T-helper 1 cell (primary cell): ENCODE data around the gene ATP23.

Experiments
- DNase-seq, 5 donors: peaks; one replicate each; pipeline ENCODE4 v3.0.0-alpha.2; 2012 to 2020
- total RNA-seq, 4 donors: gene quantifications; one replicate each; lab custom pipeline; 2026; lab: John Stamatoyannopoulos, UW

The ATP23 gene, protein sequence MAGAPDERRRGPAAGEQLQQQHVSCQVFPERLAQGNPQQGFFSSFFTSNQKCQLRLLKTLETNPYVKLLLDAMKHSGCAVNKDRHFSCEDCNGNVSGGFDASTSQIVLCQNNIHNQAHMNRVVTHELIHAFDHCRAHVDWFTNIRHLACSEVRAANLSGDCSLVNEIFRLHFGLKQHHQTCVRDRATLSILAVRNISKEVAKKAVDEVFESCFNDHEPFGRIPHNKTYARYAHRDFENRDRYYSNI
- total RNA-seq: 4.3 to 7.0 (median 5.4) reads per million in 4 donors

DNA sequence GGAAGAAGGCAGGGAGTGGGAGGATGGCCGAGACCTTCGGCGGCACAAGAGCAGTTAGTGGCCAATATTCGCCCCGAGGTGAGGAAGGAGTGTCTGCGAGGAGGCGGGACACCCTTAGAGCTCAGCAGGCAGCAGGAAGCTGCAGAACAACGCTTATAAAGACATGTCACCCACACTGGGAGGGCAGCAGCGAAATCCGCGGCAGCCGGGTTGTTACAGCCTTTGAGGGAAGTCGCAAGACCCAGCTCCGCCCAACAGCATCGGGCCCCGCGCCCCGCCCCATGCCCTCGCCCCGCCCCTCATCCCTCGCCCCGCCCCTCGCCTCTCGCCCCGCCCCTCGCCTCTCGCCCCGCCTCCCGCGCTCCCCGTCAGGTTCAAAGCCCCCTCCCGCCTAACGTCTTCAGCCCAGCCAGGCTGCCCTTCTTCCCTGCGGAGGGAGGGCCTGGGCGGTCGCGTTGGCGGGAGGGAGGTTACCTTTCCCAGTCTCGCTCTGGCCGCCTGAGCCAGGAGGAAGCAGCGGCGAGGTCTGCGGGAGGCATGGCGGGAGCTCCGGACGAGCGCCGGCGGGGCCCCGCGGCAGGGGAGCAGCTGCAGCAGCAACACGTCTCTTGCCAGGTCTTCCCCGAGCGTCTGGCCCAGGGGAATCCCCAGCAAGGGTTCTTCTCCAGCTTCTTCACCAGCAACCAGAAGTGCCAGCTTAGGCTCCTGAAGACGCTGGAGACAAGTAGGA lies at the start of gene ATP23:
Gene ATP23, plus strand, starts transcription at position 403 of the 730 bp plus-strand sequence. Its CDS starts 135 bp downstream, at position 538.
- peak; percentile 81 to 95 (median 88) for DNase-seq

DNA sequence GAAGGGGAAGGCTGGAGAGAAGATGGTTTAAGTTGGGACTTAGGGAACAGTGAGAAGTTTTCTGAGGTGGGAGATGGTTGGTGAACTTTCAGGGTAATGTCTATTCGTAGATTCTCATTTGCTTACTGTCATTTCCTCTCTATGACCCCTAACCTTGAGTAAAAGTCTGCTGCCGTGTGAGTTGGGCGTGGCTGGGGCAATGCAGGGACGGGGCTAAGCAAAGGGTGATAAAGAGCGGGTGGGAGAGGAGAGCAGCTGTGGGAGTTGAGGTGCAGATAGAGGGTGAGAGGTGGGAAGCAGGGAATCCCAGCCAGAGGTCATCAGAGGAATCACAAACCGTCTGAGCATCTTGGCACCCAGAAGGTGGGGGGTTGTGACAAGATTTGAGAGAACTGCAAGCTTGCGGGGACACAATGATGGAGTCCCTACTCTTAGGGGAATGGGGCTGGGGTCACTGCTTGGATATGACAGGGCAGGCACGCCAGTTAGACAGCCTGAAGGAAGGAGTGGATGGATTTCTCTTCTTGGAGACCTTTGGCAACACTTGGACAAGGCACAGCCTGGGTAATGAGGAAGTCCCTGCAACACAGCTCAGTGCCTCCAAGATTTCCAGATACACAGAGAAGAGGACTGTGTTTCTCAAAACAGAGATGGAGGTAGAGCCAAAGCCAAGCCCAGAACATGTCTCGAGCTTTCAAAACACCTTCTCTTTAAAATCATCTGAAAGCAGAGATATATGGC lies 49.0 kb upstream of the ATP23 start:
- no peak for DNase-seq

DNA sequence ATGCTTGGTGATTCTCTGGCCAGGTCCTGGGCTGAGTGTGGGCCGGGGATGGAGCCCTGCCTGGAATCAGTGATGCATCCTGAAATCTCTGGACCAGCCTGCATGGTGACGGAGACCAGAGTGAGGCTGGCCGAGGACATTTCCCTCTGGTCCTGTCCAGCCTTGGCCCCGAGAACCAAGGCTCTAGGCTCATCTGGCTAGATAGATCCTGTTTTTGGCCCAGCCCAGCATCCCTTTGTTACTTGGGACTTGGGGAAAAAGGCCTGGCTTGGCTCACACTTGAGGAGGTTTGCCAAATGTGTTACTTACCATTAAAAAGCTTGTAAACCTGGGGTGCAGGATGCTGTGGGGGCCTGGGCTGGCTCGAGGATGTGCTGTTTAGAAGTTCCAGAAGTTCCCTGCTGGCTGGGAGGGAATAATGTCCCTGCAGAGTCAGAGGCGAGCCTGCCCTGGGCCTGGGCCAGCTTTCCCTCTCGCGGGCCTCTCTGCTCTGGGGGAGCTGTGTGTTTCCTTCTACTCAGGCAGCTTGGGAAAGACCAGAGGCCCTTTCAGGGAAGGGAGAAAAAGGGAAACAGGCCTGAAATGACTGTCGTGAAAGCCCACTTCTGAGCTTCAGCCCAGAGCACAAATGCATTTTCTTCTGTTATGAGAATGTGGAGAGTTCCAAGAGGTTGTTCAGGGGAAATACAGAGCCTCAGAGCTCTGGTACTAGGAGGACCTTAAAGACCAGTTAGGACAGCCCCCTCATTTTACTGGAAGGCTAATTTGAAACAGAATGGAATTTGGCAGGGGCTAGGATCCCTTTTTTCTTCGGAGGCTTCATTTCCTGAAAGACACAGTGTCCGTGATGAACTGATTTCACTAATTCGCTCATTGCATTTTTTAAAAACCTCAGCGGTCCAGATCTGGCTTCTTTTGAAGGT lies 47.7 kb upstream of the ATP23 start:
- no peak for DNase-seq

DNA sequence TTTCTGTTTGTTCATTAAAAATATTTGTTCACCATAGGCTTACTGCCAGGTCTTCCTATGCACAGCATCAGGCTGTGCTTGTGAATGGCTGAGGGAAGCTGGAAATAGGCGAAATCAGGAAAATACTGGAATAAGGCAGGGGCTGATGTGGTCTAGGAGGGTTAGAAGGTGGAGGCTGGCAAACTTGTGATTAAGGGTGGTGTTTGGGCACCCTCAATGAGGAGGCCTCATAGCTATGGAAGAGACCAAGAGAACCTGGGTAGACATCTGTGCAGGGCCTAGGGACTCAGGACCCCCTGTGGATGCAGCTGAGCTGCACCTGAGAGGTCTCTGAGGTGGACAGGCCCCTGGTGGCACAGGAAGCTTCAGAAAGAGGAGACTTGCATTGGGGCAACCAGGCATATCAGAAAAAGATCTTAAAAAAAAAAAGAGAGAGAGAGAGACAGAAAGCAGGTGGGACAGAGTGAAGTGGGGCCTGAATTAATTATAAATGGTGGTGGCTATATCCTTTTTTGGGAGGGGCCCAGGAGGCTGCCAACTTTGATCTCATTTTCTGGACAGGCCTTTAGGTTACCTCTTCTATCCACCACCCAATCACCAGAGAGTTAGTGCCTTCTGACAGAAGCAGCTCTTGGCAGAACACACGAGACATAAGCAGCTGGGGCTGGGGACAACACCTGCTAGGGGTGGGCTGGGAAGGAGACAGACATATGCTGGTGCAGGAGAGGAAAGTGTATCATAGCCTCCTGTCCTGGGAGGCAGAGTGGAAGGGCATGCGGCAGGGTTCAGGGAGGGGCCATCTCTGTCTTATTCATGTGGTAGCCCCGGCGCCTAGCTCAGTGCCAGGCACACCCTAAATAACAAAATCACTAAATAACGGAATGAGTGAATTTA lies 46.7 kb upstream of the ATP23 start:
- DNase-seq: no peak

DNA sequence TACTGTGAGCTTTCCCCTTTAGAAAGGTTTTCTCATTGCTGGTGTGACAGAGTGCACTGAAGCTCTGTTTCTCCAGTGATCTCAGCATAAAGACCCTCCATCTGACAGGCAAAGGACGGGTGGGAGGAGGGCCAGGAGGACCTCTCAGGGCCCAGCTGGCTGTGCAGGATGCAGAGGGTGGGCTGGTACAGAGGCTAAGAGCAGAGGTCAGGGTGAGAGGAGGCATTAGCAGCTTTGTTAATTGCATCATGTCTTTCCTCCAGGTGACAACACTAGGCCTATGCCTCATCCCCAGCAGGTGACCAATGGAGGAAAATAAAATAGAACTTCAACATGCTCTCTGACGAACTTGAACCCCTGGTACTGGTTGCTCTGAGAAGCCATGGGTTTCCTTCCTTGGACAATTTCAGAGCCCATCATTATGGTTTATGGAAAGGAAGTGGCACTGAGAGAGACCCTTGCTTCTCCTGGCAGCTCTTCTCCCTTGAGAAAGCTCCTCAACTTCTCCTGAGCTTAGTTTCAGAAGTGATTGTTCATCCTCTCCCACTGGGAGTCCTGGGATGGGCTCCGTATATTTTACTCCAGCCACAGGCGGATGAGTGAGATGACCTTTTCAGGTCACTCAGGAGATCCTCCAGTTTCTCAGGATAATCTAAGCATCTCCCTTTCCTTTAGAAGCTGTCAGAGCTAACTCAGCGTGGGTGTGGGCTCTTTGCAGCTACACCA lies 45.8 kb upstream of the ATP23 start:
- DNase-seq: no peak

DNA sequence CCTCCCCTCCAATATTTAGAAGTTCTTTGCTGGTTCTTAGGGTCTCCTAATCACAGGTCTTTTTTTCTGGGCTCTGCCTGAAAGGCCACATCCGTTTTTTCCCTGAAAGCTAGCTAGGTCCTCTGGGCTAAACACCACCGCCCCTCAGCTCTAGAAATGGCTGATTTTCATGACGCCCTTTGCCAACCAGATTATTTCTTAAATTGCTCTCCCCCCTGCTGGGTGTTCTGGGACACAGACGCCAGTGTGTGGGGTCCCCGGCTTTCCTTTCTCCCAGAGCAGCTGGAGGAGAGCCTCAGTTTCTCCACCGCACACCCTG lies 45.3 kb upstream of the ATP23 start:
- no peak for DNase-seq

DNA sequence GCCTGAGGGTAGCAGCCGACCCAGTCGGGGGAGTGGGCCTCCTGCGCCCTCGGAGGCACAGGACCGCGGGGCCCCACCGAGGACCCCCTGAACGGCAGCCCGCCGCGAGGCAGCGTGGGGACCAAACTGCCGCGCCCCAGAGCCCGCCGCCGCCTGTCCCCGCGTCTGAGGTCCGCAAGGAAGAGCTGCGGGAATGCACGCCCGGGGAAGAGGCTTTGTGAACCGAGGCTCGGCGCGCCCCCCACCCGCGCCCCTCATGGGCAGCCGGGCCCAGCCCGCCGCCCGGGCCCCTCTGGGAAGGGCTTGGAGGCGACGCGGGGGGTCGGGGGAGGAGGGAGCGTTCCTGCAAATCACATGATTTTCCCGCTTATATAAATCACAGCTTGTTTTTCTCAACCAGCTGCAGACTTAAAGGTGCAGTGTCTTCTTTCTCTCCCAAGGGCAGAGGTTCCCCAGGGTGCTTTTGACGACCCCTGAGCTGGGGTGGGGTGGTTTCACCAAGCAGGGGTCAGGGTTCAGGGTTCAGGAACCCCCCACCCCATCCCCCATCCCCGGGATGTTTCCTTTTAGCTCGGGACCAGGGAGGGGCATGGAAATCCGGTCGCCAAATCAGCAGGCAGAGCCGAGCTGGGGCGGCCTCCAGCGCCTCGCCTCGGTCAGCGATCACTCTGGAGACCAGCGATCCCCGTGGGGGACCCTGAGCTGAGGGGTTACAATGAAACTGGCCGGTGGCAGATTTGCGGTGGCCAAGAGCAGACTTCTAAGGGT lies 44.7 kb upstream of the ATP23 start:
- no peak for DNase-seq

DNA sequence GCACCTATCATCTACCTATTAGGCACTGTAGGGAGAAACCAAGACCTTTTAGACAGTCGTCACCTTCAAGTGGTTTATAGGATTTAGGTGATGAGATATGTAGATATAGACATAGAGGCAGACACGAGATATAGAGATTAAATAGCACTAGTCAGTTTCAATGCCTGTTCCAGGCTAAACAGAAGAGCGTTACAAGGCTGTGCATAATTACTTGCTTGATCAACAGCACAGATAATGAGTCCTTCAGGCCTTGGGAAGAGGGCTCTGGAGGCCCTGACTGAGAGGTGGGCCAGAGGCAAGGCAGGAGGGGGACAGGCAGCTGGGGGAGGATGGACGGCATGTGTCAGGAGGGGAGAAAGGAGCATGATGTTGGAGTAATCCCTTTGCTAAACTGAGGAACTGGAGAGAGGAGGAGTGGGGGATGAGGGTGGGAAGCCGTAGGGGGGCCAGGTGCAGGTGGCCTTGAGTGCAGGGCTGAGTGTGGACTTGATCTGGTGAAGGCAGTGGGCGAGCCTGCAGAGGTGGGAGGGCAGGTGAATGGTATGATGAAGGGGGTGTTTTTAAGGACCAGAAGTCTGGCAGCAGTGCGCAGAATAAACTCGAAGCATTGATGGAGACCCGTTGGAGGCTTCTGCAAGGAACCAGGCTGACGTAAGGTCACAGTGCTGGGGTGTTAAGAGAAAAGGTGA lies 43.9 kb upstream of the ATP23 start:
- no peak for DNase-seq

DNA sequence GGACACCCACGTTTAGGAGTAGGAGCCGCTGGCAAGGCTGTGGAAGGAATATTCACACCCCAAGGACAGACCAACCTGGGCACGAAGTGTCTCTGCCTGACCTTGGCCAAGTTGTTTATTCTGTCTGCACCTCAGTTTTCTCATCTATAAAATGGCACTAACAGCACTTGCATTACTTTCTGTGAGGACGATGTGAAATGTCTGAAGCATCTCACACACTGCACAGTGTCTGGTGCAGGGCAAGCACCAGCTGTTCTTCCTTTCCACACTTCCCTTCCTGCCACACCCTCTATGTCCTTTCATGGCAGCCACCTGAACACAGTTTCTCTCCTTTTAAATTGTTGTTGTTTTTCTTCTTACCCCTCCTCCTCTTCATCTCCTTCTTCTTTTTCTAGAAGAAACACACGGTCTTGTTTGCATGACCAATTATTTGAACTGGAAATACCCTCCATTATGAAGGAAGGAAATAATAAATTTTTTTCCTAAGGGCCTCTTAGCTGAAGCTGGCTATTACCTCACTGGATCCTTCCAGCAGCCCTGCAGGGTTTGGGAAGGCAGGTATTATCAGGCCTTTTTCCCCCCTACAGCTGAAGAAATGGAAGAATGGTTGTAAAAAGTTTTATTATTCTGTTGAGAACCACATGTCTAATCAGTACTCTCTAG lies 42.9 kb upstream of the ATP23 start:
- peak in 1 of 5 donors; percentile 51 for DNase-seq

DNA sequence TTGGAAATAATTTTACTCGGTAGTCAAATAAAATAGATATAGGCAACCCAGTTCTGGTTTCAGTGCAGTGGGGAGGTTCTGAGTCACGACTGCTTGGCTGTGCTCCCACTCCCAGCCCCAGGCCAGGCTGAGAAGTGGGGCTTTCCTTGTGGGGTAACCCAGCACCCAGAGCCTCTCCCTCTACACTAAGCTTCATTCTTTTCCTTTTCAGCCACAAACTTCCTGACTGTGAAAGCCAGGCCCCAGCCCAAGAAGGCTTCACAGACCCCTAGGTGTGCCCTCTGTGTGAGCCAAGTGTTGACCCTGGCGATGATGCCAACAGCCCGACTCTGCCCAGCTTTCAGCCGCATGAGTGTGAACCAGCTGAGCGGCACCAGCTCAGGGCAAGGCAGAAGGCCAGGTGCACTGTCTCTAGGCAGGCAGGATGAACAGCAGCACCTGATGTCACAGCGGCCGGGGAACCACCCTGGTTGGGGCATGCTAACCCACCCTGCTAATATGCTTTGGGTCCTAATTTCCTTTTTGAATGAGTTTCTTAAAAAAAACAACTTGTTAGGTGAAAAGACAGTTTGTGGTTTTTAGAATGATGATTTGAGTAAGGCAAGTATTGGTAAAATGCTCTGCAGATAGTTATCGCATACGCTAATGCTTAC lies 42.2 kb upstream of the ATP23 start:
- DNase-seq: peak; percentile 60 to 88 (median 72)

DNA sequence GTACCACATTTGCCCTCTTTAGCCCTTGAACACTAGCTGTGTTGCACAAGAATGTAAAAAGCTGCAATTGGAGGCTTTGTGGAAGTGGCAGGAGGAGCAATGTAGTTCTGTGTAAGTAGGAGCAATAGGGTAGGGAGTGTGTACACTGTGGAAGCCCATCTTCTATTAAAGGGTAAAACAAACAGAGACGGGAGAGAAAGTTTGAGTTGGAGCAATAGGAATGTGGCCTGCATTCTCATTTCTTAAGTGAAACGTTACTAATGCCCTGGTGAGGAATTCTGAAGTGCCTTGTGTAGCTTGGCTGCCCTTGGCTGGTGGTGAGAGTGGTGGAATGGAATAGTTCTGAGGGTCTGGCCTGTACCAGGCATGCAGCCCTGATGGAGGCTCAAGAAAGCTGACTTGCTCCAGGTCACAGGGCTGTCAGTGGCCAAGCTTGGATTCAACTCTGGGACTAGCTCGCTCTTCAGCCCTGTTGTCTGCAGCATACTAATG lies 38.8 kb upstream of the ATP23 start:
- no peak for DNase-seq

DNA sequence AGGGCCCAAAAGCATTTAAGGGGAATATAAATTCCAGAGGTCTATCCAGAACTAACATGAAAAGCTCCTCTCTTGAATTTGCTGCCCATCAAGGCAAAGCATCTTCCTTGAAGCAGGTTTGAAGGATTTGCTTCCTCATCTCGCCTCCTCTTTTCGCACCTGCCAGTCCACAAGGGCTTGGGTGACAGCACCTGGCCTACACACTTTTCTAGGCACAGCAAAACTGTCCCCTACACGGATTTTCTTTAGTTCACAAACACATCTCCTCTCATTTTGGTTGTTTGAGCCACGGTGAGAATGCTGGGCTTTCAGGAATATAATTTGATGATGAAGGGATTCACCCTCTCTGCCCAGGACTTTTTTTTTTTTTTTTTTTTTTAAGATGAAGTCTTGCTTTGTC lies 36.9 kb upstream of the ATP23 start:
- no peak for DNase-seq

DNA sequence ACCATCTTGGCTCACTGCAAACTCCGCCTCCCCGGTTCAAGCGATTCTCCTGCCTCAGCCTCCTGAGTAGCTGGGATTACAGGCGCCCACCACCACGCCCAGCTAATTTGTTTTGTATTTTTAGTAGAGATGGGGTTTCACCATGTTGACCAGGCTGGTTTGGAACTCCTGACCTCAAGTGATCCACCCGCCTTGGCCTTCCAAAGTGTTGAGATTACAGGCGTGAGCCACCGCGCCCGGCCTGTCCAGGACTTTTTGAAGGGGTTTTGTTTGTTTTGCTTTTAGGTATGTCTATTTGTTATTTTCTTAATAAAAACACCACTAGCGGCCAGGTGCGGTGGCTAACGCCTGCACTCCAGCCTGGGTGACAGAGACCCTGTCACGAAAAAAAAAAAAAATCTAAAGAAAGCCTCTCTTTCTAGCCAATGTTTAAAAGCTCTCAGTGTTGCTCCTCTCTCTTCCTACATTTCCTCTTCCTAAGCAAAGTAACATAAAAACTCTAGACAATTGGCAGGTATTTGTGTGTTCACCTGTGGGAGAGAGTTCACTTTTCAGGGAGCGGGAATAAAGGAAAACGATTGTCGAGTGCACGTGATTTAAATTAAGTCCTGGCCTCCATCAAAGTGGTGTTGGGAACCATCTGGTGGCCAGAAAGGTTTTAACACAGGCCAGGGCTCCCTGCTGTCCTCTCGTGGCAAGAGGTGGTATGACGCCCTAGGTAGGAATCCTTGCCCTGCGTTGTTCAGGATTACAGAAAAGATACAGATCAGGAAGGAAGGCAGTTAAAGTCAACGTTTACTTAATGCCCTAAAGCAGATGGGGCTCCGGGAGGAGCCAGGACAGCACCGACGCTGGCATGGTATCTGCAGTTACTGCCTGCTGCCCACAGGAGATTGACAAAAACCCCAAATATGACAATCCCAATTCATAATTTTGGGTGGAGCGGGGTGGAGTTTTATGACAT lies 36.2 kb upstream of the ATP23 start:
- DNase-seq: peak; percentile 55 to 80 (median 73)

DNA sequence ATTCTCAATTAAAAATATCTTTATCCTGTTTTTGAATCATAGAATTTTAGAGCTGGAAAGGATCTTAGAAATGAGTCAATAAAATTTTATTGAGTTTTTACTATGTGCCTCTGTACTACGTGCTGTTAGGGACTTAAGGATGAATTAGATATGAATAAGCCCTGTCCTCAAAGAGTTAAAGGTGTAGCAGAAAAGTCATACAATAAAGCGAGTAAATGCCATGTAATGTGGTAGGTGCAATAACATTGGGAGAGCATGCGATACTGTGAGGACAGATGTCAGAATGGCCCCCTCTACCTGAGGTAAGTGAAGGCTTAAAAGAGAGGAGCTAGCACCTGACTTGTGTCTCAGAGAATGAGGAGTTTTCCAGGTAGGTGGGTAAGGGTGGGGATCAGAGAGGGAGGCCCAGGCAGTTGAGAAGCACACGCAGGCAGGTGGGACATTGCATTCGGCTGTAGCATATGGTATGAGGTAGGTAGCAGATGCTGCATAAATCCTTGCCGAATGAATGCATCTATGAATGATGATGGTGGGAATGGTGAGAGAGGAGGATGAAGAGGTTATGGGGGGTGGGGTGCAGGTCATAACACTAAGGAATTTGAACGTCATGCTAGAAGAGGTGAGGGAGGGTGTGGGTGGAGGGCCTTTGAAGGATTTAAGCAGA lies 35.4 kb upstream of the ATP23 start:
- no peak for DNase-seq

DNA sequence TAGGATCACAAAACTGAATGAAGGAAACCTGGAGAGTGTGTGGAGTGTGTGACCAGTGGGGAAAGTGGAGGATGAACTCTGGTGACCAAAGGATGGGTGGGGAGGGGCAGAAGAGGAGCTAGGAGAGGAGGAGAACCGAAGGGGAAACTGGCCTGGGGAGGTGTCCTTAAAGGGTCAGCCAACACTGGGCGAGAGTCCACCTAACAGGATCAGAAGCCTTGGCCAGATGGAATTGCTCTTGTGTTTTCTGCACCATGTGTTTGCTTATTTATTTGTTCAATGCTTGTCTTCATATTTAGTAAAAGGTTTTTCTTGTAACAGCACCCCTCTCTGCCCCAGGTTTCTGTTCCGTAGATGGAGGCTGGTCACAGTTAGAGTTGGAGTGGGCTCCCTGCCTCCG lies 34.5 kb upstream of the ATP23 start:
- no peak for DNase-seq

DNA sequence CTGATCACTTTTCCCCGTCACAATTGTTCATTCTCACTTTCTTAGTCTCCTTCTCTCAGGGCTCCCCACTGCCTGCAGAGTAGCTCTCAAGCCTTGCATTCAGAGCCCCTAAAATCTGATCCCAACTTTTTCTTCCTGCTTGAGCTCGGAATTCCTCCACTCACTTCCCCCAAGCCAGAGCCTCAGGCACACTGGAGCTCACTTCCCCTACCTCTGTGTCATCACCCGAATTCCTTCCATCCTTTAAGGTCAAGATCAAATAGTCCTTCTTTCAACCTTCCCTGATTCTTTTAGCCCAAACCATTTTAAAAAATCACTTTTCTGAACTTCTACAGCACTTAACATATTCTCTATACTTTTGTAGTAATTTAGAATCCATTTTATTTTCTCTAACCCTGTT lies 34.1 kb upstream of the ATP23 start:
- DNase-seq: no peak
